Stimulated activated CD8-positive, alpha-beta memory T cell treated with anti-CD3 and anti-CD28 coated beads, Interleukin-7, amount 100 ng/mL, for 48 hours (primary cell): ENCODE results near the gene CHD1.

Experiments
- DNase-seq, 2 donors: peaks; one replicate each; pipeline ENCODE4 v3.0.0-alpha.2; 2020; ENCODE audit warnings: low read depth in 1 of 2; ENCODE audit errors: extremely low read depth in 1 of 2

Gene CHD1

DNA sequence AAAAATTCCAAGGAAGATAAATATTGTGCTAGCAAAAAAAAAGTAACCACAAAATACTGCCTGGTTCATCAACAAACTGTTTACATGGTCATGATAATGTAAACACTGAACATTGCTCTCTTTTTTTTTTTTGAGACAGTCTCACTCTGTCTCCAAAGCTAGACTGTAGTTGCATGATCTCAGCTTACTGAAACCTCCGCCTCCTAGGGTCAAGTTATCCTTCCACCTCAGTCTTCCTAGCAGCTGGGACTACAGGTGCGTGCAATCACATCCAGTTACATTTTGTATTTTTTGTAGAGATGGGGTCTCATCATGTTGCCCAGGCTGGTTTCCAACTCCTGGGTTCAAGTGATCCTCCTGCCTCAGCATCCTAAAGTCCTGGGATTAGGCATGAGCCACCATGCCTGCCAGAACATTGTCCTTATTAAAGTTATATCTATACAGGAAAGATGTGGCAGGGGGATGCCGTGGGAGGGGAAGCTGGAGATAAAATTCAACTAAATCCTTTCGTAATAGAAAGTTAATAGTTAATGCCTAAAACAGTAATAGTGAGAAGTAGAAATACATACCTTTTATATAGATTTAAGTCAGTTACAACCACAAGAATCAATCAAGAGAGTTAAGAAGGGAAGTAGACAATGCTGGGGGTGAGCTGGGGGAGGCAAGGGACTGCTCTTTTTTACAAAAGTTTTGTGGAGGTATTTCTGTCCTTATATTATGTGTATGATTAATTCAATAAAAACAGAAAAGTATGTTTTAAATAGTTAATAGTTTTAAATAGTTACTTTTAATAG, 103.0 kb downstream of the CHD1 start:
- no peak for DNase-seq

DNA sequence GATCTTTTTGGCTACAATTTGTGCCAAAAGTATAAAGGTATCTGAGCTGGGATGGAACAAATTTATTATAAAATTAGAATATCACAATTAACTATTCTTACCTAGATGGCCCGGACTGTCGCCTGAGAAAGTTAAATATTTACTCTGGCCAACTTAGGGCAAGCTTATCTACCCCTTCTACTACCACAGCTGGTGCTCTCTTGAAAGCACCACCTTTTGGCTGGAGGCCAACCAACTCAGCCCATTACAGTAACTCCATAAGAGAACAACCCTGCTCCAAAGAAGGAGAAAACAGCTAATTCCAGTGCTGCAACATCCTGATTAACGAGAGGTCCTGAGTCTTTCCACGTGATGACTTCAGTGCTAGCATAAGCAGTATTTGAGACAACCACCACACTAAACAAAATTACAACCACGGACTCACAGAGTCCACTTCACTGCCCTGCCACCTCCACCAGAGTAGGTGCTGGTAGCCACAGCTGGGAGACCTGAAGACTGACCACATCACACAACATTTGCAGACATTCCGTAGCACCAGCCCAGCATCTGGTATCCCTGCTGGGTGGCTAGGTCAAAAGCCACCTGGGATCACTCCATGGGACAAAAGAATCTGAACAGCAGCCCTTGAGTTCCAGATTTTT, 112.1 kb downstream of the CHD1 start:
- DNase-seq, result no peak

DNA sequence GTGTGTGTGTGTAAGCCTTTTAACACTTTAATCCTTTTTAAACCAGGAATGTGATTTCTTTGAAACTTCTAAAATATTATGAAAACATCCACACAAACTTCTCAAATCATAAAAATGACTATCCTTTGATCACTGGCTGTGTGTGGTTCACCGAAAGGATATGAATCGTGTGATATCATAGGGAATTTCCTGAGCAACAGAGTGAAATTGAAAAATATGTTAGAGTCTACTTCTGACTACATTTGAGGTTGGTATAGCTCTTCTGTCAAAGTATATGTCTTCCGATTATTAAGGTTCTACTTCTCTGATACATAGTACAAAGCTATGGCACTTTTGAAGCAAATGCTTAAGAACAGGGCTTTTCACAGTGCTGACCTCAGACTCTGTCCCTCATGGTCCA, 115.1 kb downstream of the CHD1 start:
- no peak for DNase-seq

DNA sequence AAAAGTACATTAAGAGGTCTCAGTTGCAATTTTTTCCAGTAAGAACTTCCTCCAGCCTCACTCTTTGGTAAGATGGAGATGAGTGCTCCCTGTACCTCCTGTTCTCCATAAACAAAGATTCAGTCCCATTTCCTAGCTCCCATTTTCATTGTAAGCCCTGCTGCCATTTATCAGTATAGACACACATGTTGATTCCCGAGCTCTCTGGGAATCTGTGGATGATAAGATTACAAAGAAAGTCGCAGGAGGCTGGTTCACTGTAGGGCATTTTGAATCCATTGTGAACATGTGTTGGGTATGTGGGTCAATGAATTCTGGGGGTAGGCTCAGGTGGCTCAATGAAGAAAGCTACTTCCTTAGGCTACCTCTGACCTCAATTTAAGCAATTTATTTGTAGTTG, 118.6 kb downstream of the CHD1 start:
- no peak for DNase-seq

DNA sequence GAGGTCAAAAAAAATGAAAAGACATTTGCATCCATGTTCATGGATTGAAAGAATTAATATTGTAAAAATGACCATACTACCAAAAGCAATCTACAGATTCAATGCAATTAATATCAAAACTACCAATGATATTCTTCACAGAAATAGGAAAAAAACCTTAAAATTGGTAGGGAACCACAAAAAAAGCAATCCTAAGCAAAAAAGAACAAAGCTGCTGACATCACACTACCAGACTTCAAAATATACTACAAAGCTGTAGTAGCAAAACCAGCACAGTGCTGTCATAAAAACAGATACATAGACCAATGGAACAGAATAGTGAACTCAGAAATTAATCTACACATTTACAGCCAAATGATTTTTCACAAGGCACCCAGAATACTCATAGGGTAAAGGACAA, 121.0 kb downstream of the CHD1 start:
- no peak for DNase-seq

DNA sequence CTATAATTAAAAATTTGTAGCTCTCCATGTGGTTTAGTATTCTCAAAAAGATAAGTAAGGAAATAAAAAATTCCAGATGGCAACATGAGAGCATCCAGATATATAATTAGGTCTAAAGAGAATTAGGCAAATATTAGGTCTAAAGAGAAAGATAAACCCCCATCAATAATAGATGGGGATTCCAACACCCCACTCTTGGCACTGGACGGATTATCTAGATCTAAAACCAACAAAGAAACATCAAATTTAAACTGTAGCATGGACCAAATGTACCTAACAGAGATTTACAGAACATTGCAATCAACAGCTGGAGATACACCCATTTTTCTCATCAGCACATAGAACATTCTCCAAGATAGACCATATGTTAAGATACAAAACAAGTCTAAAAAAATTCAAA, 123.7 kb downstream of the CHD1 start:
- DNase-seq, result no peak

DNA sequence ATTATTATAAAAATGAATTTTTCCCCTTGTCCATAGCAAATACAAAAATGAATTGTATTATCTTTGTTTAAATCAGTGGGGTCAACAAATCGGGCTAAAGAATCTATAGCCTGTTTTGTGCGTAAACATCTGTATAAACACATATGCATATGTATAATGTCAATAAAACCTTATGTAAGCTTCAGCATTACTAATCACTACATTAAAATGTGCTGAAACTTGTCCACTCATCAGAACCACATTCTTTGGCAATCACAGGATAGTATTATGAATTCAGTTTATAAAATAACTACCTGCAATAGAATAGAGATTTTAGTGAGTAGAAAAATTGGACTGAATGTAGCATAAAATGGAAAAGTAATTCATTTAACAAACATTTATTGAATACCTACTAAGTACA, 124.7 kb downstream of the CHD1 start:
- DNase-seq, result no peak
